BLaER1 treated with 17β-estradiol and CSF1 and Interleukin-3, amounts not matched to agents 10 nM and 100 nM (cell line): ENCODE measurements around the gene GLYAT.

Source experiments
- H3K27ac ChIP-seq, 11 experiments: shearing (Covaris generic); formaldehyde crosslinking; 2 replicates each; pipeline ENCODE4 v1.8.1; 2022
- H3K27me3 ChIP-seq, 11 experiments: shearing (Covaris generic); formaldehyde crosslinking; 2 replicates each; pipeline ENCODE4 v1.8.1; 2022
- H3K36me3 ChIP-seq, 11 experiments: shearing (Covaris generic); formaldehyde crosslinking; 2 replicates each; pipeline ENCODE4 v1.8.1; 2022
- H3K4me1 ChIP-seq, 10 experiments: shearing (Covaris generic); formaldehyde crosslinking; 2 replicates each; pipeline ENCODE4 v1.8.1; 2022
- H3K4me2 ChIP-seq, 11 experiments: shearing (Covaris generic); formaldehyde crosslinking; 2 replicates each; pipeline ENCODE4 v1.8.1; 2022
- H3K4me3 ChIP-seq, 10 experiments: shearing (Covaris generic); formaldehyde crosslinking; 2 replicates each; pipeline ENCODE4 v1.8.1; 2022
- H3K9ac ChIP-seq, 11 experiments: shearing (Covaris generic); formaldehyde crosslinking; 2 replicates each; pipeline ENCODE4 v1.8.1; 2022
- H3K9me3 ChIP-seq, 11 experiments: shearing (Covaris generic); formaldehyde crosslinking; replicated peaks in 1 of 11; 2 replicates each; pipeline ENCODE4 v1.8.1; 2022
- H4K20me1 ChIP-seq, 11 experiments: shearing (Covaris generic); formaldehyde crosslinking; 2 replicates each; pipeline ENCODE4 v1.8.1; 2022
- Cebpa-rat ChIP-seq, 11 experiments: shearing (Covaris generic); IDR thresholded peaks; 2 replicates each; pipeline ENCODE4 v1.8.1; 2022

Gene GLYAT

DNA sequence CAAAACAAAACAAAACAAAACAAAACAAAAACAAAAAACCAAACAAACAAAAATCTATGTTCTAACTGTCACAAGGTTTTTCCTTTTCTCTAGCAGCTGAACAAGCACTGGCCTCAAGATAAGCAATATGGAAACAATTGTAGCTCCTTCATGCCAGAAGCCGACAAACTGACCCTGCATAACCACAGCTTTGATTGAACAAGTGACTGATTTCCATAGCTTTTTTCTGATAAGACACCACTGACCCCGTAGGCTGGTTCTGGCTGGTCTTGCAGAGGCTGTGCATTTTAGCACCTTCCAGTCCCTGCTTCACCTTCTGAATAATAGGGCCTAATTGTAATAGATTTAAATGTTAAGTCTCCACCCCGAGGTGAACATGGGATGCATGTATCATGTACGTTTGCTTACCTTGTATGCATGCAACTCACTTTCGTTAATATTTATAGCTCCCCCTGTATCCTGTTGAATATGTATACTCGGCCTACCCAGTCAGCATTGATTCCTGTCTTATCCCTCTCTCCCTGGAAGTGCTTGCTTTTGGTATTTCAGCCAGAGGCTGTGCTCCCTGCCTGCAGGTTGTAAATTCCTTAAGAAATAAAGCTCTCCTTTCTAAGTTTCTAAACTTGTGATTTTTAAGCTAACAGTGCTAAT lies 59.6 kb downstream of the GLYAT start:
- H3K9ac ChIP-seq = no peak overlapping the region
- no peaks in the 10 kb centered on the region for H4K20me1 ChIP-seq
- no peaks in the 10 kb centered on the region for H3K36me3 ChIP-seq
- no peaks in the 10 kb centered on the region for H3K27me3 ChIP-seq
- no peak overlapping the region for H3K4me2 ChIP-seq
- no peaks in the 10 kb centered on the region for H3K9me3 ChIP-seq
- no peak overlapping the region for H3K27ac ChIP-seq
- TF ChIP-seq Cebpa-rat (IDR thresholded peaks at IDR 0.05) = no peak
- H3K4me3 ChIP-seq = no peak overlapping the region
- no peaks in the 10 kb centered on the region for H3K4me1 ChIP-seq

- Histone ChIP-seq H3K9me3 (peaks cover 0 to 21% (median 6%) of the 10 kb centered on the region in 11 experiments; a peak in 8 of 22 replicates), H3K4me3 (no peak overlapping the region), H3K27ac (no peak overlapping the region), H3K36me3 (no peaks in the 10 kb centered on the region), H3K4me1 (no peaks in the 10 kb centered on the region), H4K20me1 (no peaks in the 10 kb centered on the region), H3K9ac (no peak overlapping the region), H3K4me2 (no peak overlapping the region), H3K27me3 (no peaks in the 10 kb centered on the region)
- TF ChIP-seq Cebpa-rat (IDR thresholded peaks at IDR 0.05) = no peak
These were observed 71.7 kb downstream of the GLYAT start for GRCh38 chr11:58659910-58660570.

- H3K4me2 ChIP-seq = no peak overlapping the region
- no peak overlapping the region for H3K4me3 ChIP-seq
- no peaks in the 10 kb centered on the region for H3K36me3 ChIP-seq
- H4K20me1 ChIP-seq = no peaks in the 10 kb centered on the region
- H3K27ac ChIP-seq = no peak overlapping the region
- H3K27me3 ChIP-seq = no peaks in the 10 kb centered on the region
- no peaks in the 10 kb centered on the region for H3K4me1 ChIP-seq
- H3K9ac ChIP-seq = no peak overlapping the region
- H3K9me3 ChIP-seq = peaks cover 0 to 21% (median 6%) of the 10 kb centered on the region in 11 experiments; a peak in 8 of 22 replicates
- TF ChIP-seq Cebpa-rat (IDR thresholded peaks at IDR 0.05) = no peak
These were observed 72.3 kb downstream of the GLYAT start for GRCh38 chr11:58659404-58659803.
